Epithelial cell of esophagus (primary cell): ENCODE data around the gene SELENOV.
A peak's percentile ranks its signal among the peaks of the same experiment; 100 is the strongest.

ENCODE experiments used
- DNase-seq: peaks from one replicate; pipeline ENCODE4 v3.0.0; 2010; ENCODE audit warnings: low read depth
- H3K4me3 ChIP-seq: 2 replicates; pipeline ENCODE4 v1.5.1; 2011; ENCODE audit warnings: mild to moderate bottlenecking, low read length, control low read depth
- CTCF ChIP-seq: IDR thresholded peaks from 2 replicates; pipeline ENCODE4 v1.5.1; 2011; ENCODE audit warnings: low read depth, mild to moderate bottlenecking, low read length, control low read depth, inconsistent platforms; ENCODE audit not compliant: insufficient read depth; ENCODE audit errors: missing control alignments

The SELENOV gene

GRCh38 chr19:39544226-39544903 lies 29.4 kb downstream of the SELENOV start:
- no peak overlapping the region for H3K4me3 ChIP-seq
- no peak for TF ChIP-seq CTCF
- peak; percentile 73 for DNase-seq

- no peak overlapping the region for H3K4me3 ChIP-seq
- no peak for TF ChIP-seq CTCF
- DNase-seq = no peak
Observed at GRCh38 chr19:39544911-39545310, 30.0 kb downstream of the SELENOV start.

- no peak for TF ChIP-seq CTCF
- DNase-seq = peak; percentile 30
- H3K4me3 ChIP-seq = no peak overlapping the region
Observed at GRCh38 chr19:39546599-39546998, 31.7 kb downstream of the SELENOV start.

GRCh38 chr19:39550197-39550596 lies 35.3 kb downstream of the SELENOV start:
- no peak for TF ChIP-seq CTCF
- DNase-seq = no peak
- H3K4me3 ChIP-seq = no peak overlapping the region

GRCh38 chr19:39553082-39553652 lies 38.2 kb downstream of the SELENOV start:
- H3K4me3 ChIP-seq = no peak overlapping the region
- TF ChIP-seq CTCF = no peak
- no peak for DNase-seq

- no peak for TF ChIP-seq CTCF
- no peak overlapping the region for H3K4me3 ChIP-seq
- DNase-seq = no peak
Observed at GRCh38 chr19:39554701-39555311, 39.9 kb downstream of the SELENOV start.
